NB4 (cell line): Measurements from ENCODE around the gene CENPB.

Source experiments
- CTCF ChIP-seq: IDR thresholded peaks from one replicate; pipeline ENCODE4 v1.5.1; 2012; ENCODE audit warnings: low read depth, low read length
- MYC ChIP-seq: IDR thresholded peaks from 2 replicates; pipeline ENCODE4 v1.6.1; 2011; ENCODE audit warnings: low read depth, low read length
- POLR2A ChIP-seq: IDR thresholded peaks from 2 replicates; pipeline ENCODE4 v1.6.1; 2011; ENCODE audit warnings: mild to moderate bottlenecking; ENCODE audit not compliant: insufficient read length; ENCODE audit errors: extremely low read depth

- TF ChIP-seq CTCF: no peak
- TF ChIP-seq MYC: no peak
- TF ChIP-seq POLR2A: no peak
These were observed 14.8 kb upstream of the CENPB start for GRCh38 chr20:3801299-3801698.
